Breast epithelium (tissue), 4 donors: Measurements from ENCODE around the gene TJAP1. TPM values are rescaled to one million over a fixed set of nuclear protein-coding genes. Genes with fewer than 3 reads are reported as not detected.

Experiments used
- DNase-seq, 2 donors: peaks; one replicate each; pipeline ENCODE4 v3.0.0-alpha.2; 2019; ENCODE audit warnings: low spot score in 2 of 2
- H3K27ac ChIP-seq, 2 donors: fragments of 200-600 bp; sonication (generic) in 1 of 2; one replicate each; pipeline ENCODE4 v1.5.1; 2016 to 2019; ENCODE audit warnings: mild to moderate bottlenecking in 1 of 2
- H3K27me3 ChIP-seq, 2 donors: fragments of 200-600 bp; sonication (generic) in 1 of 2; one replicate each; pipeline versions ENCODE4 v1.5.1 to v1.6.0; 2017 to 2019; ENCODE audit warnings: control low read depth in 1 of 2, mild to moderate bottlenecking in 1 of 2
- H3K36me3 ChIP-seq: fragments of 200-600 bp; one replicate; pipeline ENCODE4 v1.5.1; 2019
- H3K4me1 ChIP-seq, 2 donors: fragments of 200-600 bp; sonication (generic); one replicate each; pipeline ENCODE4 v1.5.1; 2016 to 2019; ENCODE audit warnings: control low read depth in 1 of 2
- H3K4me3 ChIP-seq, 3 donors: fragments of 200-600 bp; sonication (generic); 1 replicate in 2 of 3; 2 replicates in 1 of 3; pipeline ENCODE4 v1.5.1; 2016 to 2019; ENCODE audit warnings: mild to moderate bottlenecking in 3 of 3, moderate library complexity in 2 of 3
- H3K9me3 ChIP-seq, 2 donors: fragments of 200-600 bp; sonication (generic) in 1 of 2; one replicate each; pipeline ENCODE4 v1.5.1; 2016 to 2019; ENCODE audit warnings: control low read depth in 1 of 2
- POLR2A ChIP-seq: fragments of 450-650 bp; IDR thresholded peaks from one replicate; pipeline ENCODE4 v1.6.1; 2016; ENCODE audit warnings: antibody characterized with exemption, mild to moderate bottlenecking, moderate library complexity
- POLR2AphosphoS5 ChIP-seq, 3 donors: sonication (generic); formaldehyde crosslinking; IDR thresholded peaks; one replicate each; pipeline ENCODE4 v1.6.1; 2017; ENCODE audit warnings: antibody characterized with exemption in 3 of 3
- intact Hi-C: fragments of 100-400 bp; cut with DNase I; formaldehyde crosslinking; loops from one replicate; pipeline ENCODE4 v1.15.1; 2023; ENCODE audit warnings: low total_unique reads
- total RNA-seq, 3 donors: library from RNA; depleted of rRNA; stranded (reverse); fragments of >200 nt; gene quantifications; one replicate each; pipeline ENCODE4 v1.1.0, GENCODE V29; 2016
- TF ChIP-seq, protein P1 (sequence below), 3 donors: fragments of 450-650 bp; IDR thresholded peaks; one replicate each; pipeline ENCODE4 v1.5.1; 2016 to 2017; ENCODE audit warnings: antibody characterized with exemption in 3 of 3, mild to moderate bottlenecking in 3 of 3, moderate library complexity in 3 of 3

TJAP1 gene
- total RNA-seq, 3 donors from 2014 or later = 18.6 to 21.8 (median 21.3) TPM

DNA sequence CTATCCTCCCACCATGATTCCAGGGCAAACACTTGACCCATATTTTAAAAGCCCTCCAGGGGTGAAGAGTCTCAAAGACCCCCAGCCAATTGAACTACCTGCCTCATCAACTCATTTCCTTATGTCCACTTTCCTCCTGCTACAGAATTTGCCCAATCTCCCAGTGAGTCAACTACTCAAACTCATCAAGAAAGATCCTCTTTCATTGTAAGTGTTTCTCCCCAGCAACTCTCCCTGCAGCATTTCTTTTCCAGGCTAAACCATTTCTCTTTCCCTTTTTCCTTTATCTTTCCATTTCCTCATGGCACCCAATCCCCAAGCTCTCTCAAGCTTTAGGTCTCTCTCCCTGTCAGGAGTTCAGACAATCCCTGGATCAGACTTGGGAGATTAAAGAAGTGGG, 23.5 kb upstream of the TJAP1 start:
- intact Hi-C loops = loop anchor here (10.0 kb wide), 1 partner anchor 51 kb away; no protein-coding TSS in a partner anchor
- no peak for DNase-seq
- no peaks in the 10 kb centered on the region for H3K9me3 ChIP-seq
- TF ChIP-seq POLR2AphosphoS5 (IDR thresholded peaks at IDR 0.05) (no peak), POLR2A (no peak)
- TF ChIP-seq, protein P1, sequence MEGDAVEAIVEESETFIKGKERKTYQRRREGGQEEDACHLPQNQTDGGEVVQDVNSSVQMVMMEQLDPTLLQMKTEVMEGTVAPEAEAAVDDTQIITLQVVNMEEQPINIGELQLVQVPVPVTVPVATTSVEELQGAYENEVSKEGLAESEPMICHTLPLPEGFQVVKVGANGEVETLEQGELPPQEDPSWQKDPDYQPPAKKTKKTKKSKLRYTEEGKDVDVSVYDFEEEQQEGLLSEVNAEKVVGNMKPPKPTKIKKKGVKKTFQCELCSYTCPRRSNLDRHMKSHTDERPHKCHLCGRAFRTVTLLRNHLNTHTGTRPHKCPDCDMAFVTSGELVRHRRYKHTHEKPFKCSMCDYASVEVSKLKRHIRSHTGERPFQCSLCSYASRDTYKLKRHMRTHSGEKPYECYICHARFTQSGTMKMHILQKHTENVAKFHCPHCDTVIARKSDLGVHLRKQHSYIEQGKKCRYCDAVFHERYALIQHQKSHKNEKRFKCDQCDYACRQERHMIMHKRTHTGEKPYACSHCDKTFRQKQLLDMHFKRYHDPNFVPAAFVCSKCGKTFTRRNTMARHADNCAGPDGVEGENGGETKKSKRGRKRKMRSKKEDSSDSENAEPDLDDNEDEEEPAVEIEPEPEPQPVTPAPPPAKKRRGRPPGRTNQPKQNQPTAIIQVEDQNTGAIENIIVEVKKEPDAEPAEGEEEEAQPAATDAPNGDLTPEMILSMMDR (IDR thresholded peaks at IDR 0.05) = no peak
- no peak overlapping the region for H3K27ac ChIP-seq
- no peaks in the 10 kb centered on the region for H3K36me3 ChIP-seq
- H3K4me3 ChIP-seq = peak overlapping the region in 2 of 3 donors; percentile 59 to 84
- peaks cover 0 to 2% of the 10 kb centered on the region in 2 donors for H3K27me3 ChIP-seq
- no peaks in the 10 kb centered on the region for H3K4me1 ChIP-seq

DNA sequence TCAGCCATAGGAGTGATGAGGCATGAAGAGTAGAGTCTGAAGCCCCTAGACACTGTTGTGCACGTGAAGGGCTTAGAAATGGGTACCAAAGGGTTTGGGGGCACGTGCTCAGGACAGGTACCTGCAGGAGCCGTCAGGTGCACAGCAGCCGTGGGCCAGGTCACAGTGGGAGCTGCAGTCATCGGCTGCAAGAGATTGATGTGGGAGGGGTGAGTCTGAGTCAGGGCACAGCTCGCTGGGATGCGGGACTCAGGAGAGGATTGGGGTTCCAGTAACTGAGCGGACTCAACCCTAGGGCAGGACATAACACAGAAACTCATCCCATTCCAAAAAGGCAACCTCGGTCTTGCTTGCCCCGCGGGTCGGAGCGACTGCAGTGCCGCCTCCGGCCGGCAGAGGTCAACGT, 23.1 kb upstream of the TJAP1 start:
- H3K9me3 ChIP-seq = no peaks in the 10 kb centered on the region
- DNase-seq = peak; percentile 79 to 84
- no peaks in the 10 kb centered on the region for H3K4me1 ChIP-seq
- H3K27me3 ChIP-seq = peaks cover 0 to 2% of the 10 kb centered on the region in 2 donors
- intact Hi-C loops = loop anchor here (10.0 kb wide), 1 partner anchor 51 kb away; no protein-coding TSS in a partner anchor
- TF ChIP-seq, protein P1 (IDR thresholded peaks at IDR 0.05) = peak; percentile 89 to 93 (median 90)
- peak in 1 of 3 donors; percentile 7 for TF ChIP-seq POLR2AphosphoS5 (IDR thresholded peaks at IDR 0.05)
- no peak for TF ChIP-seq POLR2A
- no peaks in the 10 kb centered on the region for H3K36me3 ChIP-seq
- peak overlapping the region; percentile 46 to 61 for H3K27ac ChIP-seq
- peak overlapping the region; percentile 39 to 84 (median 59) for H3K4me3 ChIP-seq

DNA sequence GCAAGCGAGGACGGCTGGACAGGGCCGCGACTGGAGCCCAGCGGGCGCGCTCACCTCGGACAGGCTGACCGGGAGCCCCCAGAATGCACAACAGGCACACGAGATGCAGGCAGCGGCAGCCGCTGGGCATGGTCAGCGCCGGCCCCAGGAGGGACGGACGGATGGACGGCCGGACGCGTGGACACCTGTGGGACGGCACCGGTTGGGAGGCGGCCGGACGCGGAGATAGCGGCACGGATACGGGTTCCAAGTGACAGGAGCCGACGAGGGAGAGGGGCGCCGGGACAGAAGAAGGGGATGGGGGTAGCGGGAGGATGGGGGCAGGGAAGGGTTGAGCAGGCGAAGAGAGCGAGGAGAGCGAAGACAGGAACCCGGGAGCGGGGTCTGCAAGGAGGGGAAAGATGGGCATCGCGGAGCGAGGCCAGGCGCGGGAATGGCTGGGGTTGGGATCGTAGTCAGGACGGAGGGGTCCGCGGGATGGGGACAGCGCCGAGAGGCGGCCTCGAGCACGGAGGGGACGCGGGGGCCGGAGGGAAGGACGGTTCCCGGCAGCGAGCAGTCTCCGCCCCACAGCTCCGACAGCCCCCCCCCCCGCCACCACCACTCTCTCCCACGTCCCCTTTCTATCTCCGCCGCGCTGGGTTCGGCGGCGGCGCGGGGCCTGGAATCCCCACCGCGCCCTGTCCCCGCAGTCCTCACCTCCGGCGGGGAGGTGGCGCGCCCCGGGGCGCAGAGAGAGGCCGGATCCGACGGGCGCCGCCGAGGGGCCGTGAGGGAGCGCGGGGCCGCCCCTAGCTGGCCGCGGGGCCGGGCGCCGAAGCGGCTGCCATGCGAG, 22.5 kb upstream of the TJAP1 start:
- no peaks in the 10 kb centered on the region for H3K4me1 ChIP-seq
- H3K4me3 ChIP-seq = peak overlapping the region; percentile 39 to 84 (median 59)
- peak in 2 of 3 donors; percentile 3 to 53 for TF ChIP-seq POLR2AphosphoS5 (IDR thresholded peaks at IDR 0.05)
- TF ChIP-seq, protein P1 (IDR thresholded peaks at IDR 0.05) = no peak
- intact Hi-C loops = loop anchor here (10.0 kb wide), 1 partner anchor 50 kb away; no protein-coding TSS in a partner anchor
- H3K27me3 ChIP-seq = peaks cover 0 to 2% of the 10 kb centered on the region in 2 donors
- DNase-seq = no peak
- H3K36me3 ChIP-seq = no peaks in the 10 kb centered on the region
- peak overlapping the region; percentile 46 to 61 for H3K27ac ChIP-seq
- no peaks in the 10 kb centered on the region for H3K9me3 ChIP-seq

DNA sequence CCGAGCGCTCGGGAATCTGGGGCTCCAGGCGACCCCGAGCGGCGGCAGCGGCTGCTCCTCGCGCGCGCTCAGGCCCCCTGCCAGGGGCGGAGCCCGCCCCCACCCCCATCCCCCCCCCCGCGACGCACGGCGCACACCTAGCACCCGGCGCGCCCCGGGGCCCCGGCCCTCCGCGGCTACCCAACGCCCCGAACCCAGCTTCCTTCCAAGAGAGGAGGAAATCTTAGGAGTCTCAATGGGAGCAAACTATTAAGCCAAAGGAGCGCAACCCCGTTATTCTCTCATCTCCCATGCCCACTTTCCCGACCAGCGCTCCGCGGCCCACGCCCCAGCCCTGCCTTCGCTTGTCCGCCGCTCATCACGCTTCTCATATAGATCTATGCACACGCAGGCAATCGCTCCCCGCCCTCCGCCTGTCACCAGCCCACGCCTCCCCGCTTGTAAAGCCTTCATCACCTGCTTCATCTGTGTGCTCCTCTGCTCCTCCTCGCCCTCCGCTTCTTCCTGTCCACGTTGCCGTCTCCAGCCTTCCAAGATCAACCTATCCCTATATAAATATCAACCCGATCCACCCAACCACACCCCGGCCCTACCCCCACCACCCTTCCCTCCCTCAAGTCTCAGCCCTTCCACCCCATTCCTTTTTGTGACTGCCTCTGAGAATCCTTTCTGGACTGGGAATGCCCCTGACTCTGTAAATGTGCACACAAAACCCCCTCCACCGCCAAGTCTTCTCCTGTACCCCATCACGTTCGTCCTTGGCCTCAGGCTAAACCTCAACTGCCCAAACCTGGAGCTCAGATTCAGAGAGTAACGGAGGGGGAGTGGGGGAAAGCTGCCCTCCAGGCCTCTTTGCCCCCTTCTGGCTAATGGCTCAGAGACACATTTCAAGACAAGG, 21.6 kb upstream of the TJAP1 start, which contains the start of gene DLK2:
Gene DLK2, minus strand, starts transcription at position 18 of the 898 bp plus-strand sequence. CDS start 723 bp downstream, outside the sequence.
- Histone ChIP-seq H3K27me3 (peaks cover 0 to 2% of the 10 kb centered on the region in 2 donors), H3K9me3 (no peaks in the 10 kb centered on the region), H3K27ac (peak within 1 kb of the TSS; percentile 46 to 61), H3K4me1 (no peaks in the 10 kb centered on the region), H3K4me3 (peak within 1 kb of the TSS; percentile 39 to 84 (median 59)), H3K36me3 (no peaks in the 10 kb centered on the region)
- DNase-seq = no peak
- no peak for TF ChIP-seq POLR2AphosphoS5 (IDR thresholded peaks at IDR 0.05)
- TF ChIP-seq, protein P1 (IDR thresholded peaks at IDR 0.05) = no peak
- TF ChIP-seq POLR2A = no peak
- intact Hi-C loops = loop anchor here (10.0 kb wide), 1 partner anchor 49 kb away; no protein-coding TSS in a partner anchor
